Measurements from ENCODE around the gene LSM10. TPM values are rescaled to one million over a fixed set of nuclear protein-coding genes. Genes with fewer than 3 reads are reported as not detected.

Gene LSM10
- total and polyA plus RNA-seq, 9 of the 15 experiments (the other 6 are each of a cell fraction or from before 2014, with no cell fraction given), result 13.2 to 146 (median 68.9) TPM

DNA sequence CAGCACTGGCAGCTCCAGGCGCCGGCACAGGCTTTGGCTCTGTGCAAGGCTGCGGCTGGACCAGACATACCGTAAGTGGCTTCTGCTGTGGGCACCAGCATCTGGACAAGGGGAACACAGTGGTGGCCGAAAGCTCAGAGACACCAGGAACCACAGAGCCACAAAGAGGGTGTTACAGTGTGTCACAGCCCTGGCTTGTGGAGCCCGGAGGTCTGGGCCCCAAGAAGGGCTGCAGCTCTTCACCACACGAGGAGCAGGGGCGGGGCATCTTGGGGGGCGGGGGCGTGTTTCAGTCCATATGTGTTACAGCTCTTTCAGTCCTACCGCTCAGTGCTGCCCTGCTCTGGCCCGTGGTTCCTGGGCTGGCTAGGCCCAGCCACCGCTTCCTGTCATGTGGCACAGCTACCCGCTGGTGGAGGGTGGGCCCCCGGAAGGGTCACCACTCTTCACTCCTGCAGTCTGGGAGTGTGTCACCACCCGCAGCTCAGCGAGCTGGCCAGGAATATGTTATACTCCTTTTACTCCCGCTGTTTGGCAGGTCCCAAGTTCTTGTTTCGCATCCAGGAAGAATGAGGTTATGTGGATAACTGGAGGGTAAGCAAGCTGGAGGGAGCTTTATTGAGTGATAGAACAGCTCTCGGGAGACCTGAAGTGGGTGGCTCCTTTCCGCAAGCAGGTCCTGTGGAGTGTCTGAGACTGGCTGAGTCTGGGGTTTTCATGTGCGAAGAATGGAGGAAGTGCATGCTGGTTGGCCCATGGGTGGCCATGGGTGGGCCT is 3.3 kb upstream of the LSM10 start (continued):
- TF ChIP-seq, protein P1, sequence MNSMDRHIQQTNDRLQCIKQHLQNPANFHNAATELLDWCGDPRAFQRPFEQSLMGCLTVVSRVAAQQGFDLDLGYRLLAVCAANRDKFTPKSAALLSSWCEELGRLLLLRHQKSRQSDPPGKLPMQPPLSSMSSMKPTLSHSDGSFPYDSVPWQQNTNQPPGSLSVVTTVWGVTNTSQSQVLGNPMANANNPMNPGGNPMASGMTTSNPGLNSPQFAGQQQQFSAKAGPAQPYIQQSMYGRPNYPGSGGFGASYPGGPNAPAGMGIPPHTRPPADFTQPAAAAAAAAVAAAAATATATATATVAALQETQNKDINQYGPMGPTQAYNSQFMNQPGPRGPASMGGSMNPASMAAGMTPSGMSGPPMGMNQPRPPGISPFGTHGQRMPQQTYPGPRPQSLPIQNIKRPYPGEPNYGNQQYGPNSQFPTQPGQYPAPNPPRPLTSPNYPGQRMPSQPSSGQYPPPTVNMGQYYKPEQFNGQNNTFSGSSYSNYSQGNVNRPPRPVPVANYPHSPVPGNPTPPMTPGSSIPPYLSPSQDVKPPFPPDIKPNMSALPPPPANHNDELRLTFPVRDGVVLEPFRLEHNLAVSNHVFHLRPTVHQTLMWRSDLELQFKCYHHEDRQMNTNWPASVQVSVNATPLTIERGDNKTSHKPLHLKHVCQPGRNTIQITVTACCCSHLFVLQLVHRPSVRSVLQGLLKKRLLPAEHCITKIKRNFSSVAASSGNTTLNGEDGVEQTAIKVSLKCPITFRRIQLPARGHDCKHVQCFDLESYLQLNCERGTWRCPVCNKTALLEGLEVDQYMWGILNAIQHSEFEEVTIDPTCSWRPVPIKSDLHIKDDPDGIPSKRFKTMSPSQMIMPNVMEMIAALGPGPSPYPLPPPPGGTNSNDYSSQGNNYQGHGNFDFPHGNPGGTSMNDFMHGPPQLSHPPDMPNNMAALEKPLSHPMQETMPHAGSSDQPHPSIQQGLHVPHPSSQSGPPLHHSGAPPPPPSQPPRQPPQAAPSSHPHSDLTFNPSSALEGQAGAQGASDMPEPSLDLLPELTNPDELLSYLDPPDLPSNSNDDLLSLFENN (IDR thresholded peaks at IDR 0.05; ENCODE audit: low read depth in 2 of 2, low read length in 2 of 2), result no peak; a peak in 1 of 4 replicates
- TF ChIP-seq ESRRB (CRISPR knock-in tag; IDR thresholded peaks at IDR 0.05; ENCODE audit: borderline replicate concordance) (no peak), SP2 (IDR thresholded peaks at IDR 0.05; ENCODE audit: extremely low read depth, low read depth, low read length, poor library complexity, severe bottlenecking) (peak; percentile 9), SOX6 (IDR thresholded peaks at IDR 0.05) (0 out of 2 replicates have a peak, but pooled peaks have one; percentile 16), HDAC6 (IDR thresholded peaks at IDR 0.05; ENCODE audit: low read depth, low read length) (no peak), KHSRP (IDR thresholded peaks at IDR 0.05) (no peak), FOSL1 (tag; conservative IDR thresholded peaks at IDR 0.05) (0 out of 2 replicates have a peak, but pooled peaks have one; percentile 14), ZNF212 (CRISPR knock-in tag; IDR thresholded peaks at IDR 0.05) (no peak), ZBTB8A (IDR thresholded peaks at IDR 0.05; ENCODE audit: partially characterized antibody) (no peak), MIER1 (IDR thresholded peaks at IDR 0.05; ENCODE audit: low read depth) (no peak), EGR1 (conservative IDR thresholded peaks at IDR 0.05) (peak; percentile 70), POLR2A (conservative IDR thresholded peaks at IDR 0.05) (peak; percentile 96), EP400 (IDR thresholded peaks at IDR 0.05) (peak; percentile 83), NRF1 (conservative IDR thresholded peaks at IDR 0.05 in 1 of 2, IDR thresholded peaks at IDR 0.05 in 1 of 2) (peak; percentile 14 to 16; a peak in 1 of 4 replicates), ZNF57 (CRISPR knock-in tag; IDR thresholded peaks at IDR 0.05) (no peak), CAMTA2 (CRISPR knock-in tag; conservative IDR thresholded peaks at IDR 0.05) (no peak), XRCC3 (IDR thresholded peaks at IDR 0.05) (no peak)
- TF ChIP-seq, protein P2, sequence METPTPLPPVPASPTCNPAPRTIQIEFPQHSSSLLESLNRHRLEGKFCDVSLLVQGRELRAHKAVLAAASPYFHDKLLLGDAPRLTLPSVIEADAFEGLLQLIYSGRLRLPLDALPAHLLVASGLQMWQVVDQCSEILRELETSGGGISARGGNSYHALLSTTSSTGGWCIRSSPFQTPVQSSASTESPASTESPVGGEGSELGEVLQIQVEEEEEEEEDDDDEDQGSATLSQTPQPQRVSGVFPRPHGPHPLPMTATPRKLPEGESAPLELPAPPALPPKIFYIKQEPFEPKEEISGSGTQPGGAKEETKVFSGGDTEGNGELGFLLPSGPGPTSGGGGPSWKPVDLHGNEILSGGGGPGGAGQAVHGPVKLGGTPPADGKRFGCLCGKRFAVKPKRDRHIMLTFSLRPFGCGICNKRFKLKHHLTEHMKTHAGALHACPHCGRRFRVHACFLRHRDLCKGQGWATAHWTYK (CRISPR knock-in tag; IDR thresholded peaks at IDR 0.05), result no peak
- TF ChIP-seq, protein P3, sequence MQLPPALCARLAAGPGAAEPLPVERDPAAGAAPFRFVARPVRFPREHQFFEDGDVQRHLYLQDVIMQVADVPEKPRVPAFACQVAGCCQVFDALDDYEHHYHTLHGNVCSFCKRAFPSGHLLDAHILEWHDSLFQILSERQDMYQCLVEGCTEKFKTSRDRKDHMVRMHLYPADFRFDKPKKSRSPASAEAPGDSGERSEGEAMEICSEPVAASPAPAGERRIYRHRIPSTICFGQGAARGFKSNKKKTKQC (CRISPR knock-in tag; IDR thresholded peaks at IDR 0.05), result no peak
- TF ChIP-seq, protein P4, sequence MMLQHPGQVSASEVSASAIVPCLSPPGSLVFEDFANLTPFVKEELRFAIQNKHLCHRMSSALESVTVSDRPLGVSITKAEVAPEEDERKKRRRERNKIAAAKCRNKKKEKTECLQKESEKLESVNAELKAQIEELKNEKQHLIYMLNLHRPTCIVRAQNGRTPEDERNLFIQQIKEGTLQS (IDR thresholded peaks at IDR 0.05), result no peak
- TF ChIP-seq, protein P4 (CRISPR knock-in tag; conservative IDR thresholded peaks at IDR 0.05), result peak; percentile 72; the same call in 1 of the 2 replicates
- TF ChIP-seq, protein P5, sequence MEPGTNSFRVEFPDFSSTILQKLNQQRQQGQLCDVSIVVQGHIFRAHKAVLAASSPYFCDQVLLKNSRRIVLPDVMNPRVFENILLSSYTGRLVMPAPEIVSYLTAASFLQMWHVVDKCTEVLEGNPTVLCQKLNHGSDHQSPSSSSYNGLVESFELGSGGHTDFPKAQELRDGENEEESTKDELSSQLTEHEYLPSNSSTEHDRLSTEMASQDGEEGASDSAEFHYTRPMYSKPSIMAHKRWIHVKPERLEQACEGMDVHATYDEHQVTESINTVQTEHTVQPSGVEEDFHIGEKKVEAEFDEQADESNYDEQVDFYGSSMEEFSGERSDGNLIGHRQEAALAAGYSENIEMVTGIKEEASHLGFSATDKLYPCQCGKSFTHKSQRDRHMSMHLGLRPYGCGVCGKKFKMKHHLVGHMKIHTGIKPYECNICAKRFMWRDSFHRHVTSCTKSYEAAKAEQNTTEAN (CRISPR knock-in tag; IDR thresholded peaks at IDR 0.05), result no peak

All from K562 (cell line).